ENCODE measurements around the gene NFIX. TPM values are rescaled to one million over a fixed set of nuclear protein-coding genes. Genes with fewer than 3 reads are reported as not detected.
A peak's percentile ranks its signal among the peaks of the same experiment; 100 is the strongest.

The NFIX gene
- total and polyA plus RNA-seq, 9 of the 15 experiments (the other 6 are each of a cell fraction or from before 2014, with no cell fraction given): 0.28 to 26.8 (median 5.4) TPM

GRCh38 chr19:12965017-12965811 is 30.1 kb upstream of the NFIX start (continued):
- TF ChIP-seq VEZF1 (CRISPR knock-in tag; IDR thresholded peaks at IDR 0.05): peak; percentile 79
- no peak for TF ChIP-seq ARHGAP35 (IDR thresholded peaks at IDR 0.05; ENCODE audit: partially characterized antibody)
- TF ChIP-seq SRF (CRISPR knock-in tag; IDR thresholded peaks at IDR 0.05): peak in 1 of 2 experiments; percentile 66; a peak in 1 of 4 replicates
- no peak for TF ChIP-seq MCM7 (IDR thresholded peaks at IDR 0.05)
- TF ChIP-seq CC2D1A (IDR thresholded peaks at IDR 0.05): peak; percentile 41
- TF ChIP-seq ZNF551 (CRISPR knock-in tag; IDR thresholded peaks at IDR 0.05): no peak
- peak; percentile 23 for TF ChIP-seq KAT2B (IDR thresholded peaks at IDR 0.05; ENCODE audit: low read depth, low read length)
- peak; percentile 70 for TF ChIP-seq ARID1B (IDR thresholded peaks at IDR 0.05)
- TF ChIP-seq HDAC2 (IDR thresholded peaks at IDR 0.05): peak; percentile 78
- no peak for TF ChIP-seq TSC22D4 (tag; IDR thresholded peaks at IDR 0.05)
- TF ChIP-seq U2AF1 (optimal IDR thresholded peaks at IDR 0.05; ENCODE audit: low read depth, low read length): no peak
- TF ChIP-seq GATAD2A (IDR thresholded peaks at IDR 0.05): peak; percentile 53; the same call in 1 of the 2 replicates
- no peak for TF ChIP-seq SIX5 (IDR thresholded peaks at IDR 0.05; ENCODE audit: borderline replicate concordance in 1 of 2, insufficient read depth in 1 of 2, low read depth in 1 of 2, low read length in 2 of 2)
- peak; percentile 18; the same call in 1 of the 2 replicates for TF ChIP-seq MTA1 (IDR thresholded peaks at IDR 0.05; ENCODE audit: borderline replicate concordance)
- no peak for TF ChIP-seq ZNF23 (CRISPR knock-in tag; IDR thresholded peaks at IDR 0.05)
- TF ChIP-seq ZNF175 (CRISPR knock-in tag; IDR thresholded peaks at IDR 0.05; ENCODE audit: low read depth): no peak
- TF ChIP-seq E2F5 (CRISPR knock-in tag; IDR thresholded peaks at IDR 0.05): peak; percentile 49; the same call in 1 of the 2 replicates
- TF ChIP-seq CREBBP (IDR thresholded peaks at IDR 0.05; ENCODE audit: low read depth, low read length): no peak
- no peak; the same call in 1 of the 2 replicates for TF ChIP-seq TAL1 (IDR thresholded peaks at IDR 0.05)
- TF ChIP-seq CTCF (IDR thresholded peaks at IDR 0.05 in 2 of 3, conservative IDR thresholded peaks at IDR 0.05 in 1 of 3; ENCODE audit: insufficient read depth in 2 of 3, low read depth in 1 of 3, low read length in 3 of 3): peak; percentile 88 to 99 (median 98)
- TF ChIP-seq PHF21A (IDR thresholded peaks at IDR 0.05; ENCODE audit: borderline replicate concordance, low read depth): no peak
- TF ChIP-seq ARID2 (IDR thresholded peaks at IDR 0.05): peak; percentile 64
- no peak for TF ChIP-seq THRAP3 (IDR thresholded peaks at IDR 0.05; ENCODE audit: borderline replicate concordance)
